Naive B cell (primary cell): Measurements from ENCODE around the gene CCDC88A. TPM values are rescaled to one million over a fixed set of nuclear protein-coding genes. Genes with fewer than 3 reads are reported as not detected.
"Not testable (repeated sequence)": the region's sequence is repeated elsewhere in the genome, so short reads cannot be mapped to it uniquely, and the experiment has no call there.

ENCODE experiments used
- ATAC-seq, 2 donors: fragments of 150-1000 bp; cut with Tn5 transposase; 2 replicates each; pipeline ENCODE4 v1.10.0; 2021; ENCODE audit warnings: low read depth in 2 of 2, mild to moderate bottlenecking in 2 of 2, moderate library complexity in 2 of 2
- DNase-seq: peaks from one replicate; pipeline ENCODE4 v3.0.0; 2022
- H3K27ac Mint-ChIP-seq, 6 donors: one replicate each; pipeline ENCODE4 v1.8.0; 2020 to 2022; ENCODE audit warnings: mild to moderate bottlenecking in 6 of 6, mixed read lengths in 6 of 6, moderate library complexity in 5 of 6, inconsistent platforms in 2 of 6
- H3K27me3 Mint-ChIP-seq, 3 donors: one replicate each; pipeline ENCODE4 v1.8.0; 2021 to 2022; ENCODE audit warnings: mixed read lengths in 3 of 3, mild to moderate bottlenecking in 1 of 3
- H3K36me3 Mint-ChIP-seq, 2 donors: one replicate each; pipeline ENCODE4 v1.8.0; 2020 to 2022; ENCODE audit warnings: mixed read lengths in 2 of 2, inconsistent platforms in 1 of 2, mild to moderate bottlenecking in 1 of 2
- H3K4me1 Mint-ChIP-seq, 3 donors: one replicate each; pipeline ENCODE4 v1.8.0; 2020 to 2022; ENCODE audit warnings: mixed read lengths in 3 of 3, inconsistent platforms in 1 of 3, mild to moderate bottlenecking in 1 of 3, moderate library complexity in 1 of 3
- H3K4me3 Mint-ChIP-seq, 8 donors: one replicate each; pipeline ENCODE4 v1.8.0; 2020 to 2022; ENCODE audit warnings: mild to moderate bottlenecking in 8 of 8, mixed read lengths in 8 of 8, moderate library complexity in 8 of 8, inconsistent platforms in 2 of 8
- H3K9me3 Mint-ChIP-seq, 7 donors: one replicate each; pipeline ENCODE4 v1.8.0; 2020 to 2022; ENCODE audit warnings: mixed read lengths in 7 of 7, mild to moderate bottlenecking in 5 of 7, inconsistent platforms in 2 of 7, moderate library complexity in 1 of 7
- polyA plus RNA-seq, 6 donors: library from polyadenylated mRNA; unstranded; fragments of 300-500 nt; fragmentation: Illumina TruSeq; gene quantifications; one replicate each; pipeline ENCODE4 v1.2.3, GENCODE V29; 2021; ENCODE audit warnings: low read depth in 6 of 6

Gene CCDC88A, protein sequence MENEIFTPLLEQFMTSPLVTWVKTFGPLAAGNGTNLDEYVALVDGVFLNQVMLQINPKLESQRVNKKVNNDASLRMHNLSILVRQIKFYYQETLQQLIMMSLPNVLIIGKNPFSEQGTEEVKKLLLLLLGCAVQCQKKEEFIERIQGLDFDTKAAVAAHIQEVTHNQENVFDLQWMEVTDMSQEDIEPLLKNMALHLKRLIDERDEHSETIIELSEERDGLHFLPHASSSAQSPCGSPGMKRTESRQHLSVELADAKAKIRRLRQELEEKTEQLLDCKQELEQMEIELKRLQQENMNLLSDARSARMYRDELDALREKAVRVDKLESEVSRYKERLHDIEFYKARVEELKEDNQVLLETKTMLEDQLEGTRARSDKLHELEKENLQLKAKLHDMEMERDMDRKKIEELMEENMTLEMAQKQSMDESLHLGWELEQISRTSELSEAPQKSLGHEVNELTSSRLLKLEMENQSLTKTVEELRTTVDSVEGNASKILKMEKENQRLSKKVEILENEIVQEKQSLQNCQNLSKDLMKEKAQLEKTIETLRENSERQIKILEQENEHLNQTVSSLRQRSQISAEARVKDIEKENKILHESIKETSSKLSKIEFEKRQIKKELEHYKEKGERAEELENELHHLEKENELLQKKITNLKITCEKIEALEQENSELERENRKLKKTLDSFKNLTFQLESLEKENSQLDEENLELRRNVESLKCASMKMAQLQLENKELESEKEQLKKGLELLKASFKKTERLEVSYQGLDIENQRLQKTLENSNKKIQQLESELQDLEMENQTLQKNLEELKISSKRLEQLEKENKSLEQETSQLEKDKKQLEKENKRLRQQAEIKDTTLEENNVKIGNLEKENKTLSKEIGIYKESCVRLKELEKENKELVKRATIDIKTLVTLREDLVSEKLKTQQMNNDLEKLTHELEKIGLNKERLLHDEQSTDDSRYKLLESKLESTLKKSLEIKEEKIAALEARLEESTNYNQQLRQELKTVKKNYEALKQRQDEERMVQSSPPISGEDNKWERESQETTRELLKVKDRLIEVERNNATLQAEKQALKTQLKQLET (N-terminal part only)
- polyA plus RNA-seq: 1 to 10 TPM; 1.3 to 5.0 (median 2.8) TPM

- ATAC-seq: peak; percentile 84 to 85
- peak within 1 kb of the TSS; percentile 90 to 97 (median 95) for H3K4me3 Mint-ChIP-seq
Measured at GRCh38 chr2:55419679-55420438, at the start of gene CCDC88A. Gene CCDC88A, minus strand, starts transcription at chr2:55419856. Its CDS starts 777 bp downstream, at chr2:55419079.

DNA sequence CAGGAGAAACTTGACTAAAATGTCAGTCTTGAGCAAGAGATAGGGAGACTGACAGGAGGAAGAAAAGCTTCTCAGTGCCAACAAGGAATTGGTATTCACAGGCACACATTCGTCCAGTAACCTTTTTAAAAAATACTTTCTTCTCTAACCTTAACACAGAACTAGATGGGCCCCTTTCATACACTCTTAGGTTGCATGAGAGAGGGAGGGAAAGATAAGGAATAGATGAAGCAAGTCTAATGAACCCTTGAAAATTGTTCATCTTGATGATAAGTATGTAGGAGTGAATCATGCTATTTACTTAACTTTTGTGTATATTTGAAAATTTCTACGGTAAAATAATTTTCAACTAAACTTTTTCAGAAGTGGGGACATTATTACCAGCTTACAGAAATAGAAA is 42.0 kb upstream of the CCDC88A start:
- Mint-ChIP-seq H3K36me3 (no peaks in the 10 kb centered on the region), H3K9me3 (peaks cover 0 to 6% (median 2%) of the 10 kb centered on the region in 7 donors), H3K4me3 (no peak overlapping the region), H3K4me1 (no peaks in the 10 kb centered on the region), H3K27me3 (peaks cover 22 to 33% (median 32%) of the 10 kb centered on the region in 3 donors), H3K27ac (no peak overlapping the region)
- ATAC-seq: no peak
- no peak for DNase-seq

More at GRCh38 chr2:55419679-55420438, at the start of gene CCDC88A:
- DNase-seq: peak; percentile 81
- Mint-ChIP-seq H3K9me3 (no peaks in the 10 kb centered on the region), H3K36me3 (no peaks in the 10 kb centered on the region), H3K27me3 (no peaks in the 10 kb centered on the region), H3K27ac (peak within 1 kb of the TSS; percentile 87 to 98 (median 92)), H3K4me1 (peaks cover 20 to 34% (median 31%) of the 10 kb centered on the region in 3 donors)

DNA sequence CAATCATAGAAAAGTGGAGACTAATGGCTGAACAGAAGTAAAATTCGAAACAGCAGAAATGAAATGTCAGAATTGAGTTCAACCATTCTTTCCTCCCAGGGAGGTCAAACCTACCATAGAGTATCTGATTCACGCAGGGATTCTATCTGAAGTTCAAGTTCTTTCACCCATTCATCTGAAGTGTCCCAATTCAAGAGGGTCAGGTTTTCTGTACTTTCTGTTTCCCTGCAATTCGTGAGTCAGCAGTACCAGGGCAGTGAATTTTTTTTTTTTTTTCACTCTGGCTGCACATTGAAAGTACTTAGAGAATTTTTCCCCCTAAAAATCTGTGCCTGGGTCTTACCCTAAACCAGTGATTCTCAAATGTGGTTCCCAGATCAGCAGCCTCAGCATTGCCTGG is 40.9 kb upstream of the CCDC88A start:
- Mint-ChIP-seq H3K9me3 (peaks cover 0 to 3% (median 0%) of the 10 kb centered on the region in 7 donors), H3K4me1 (no peaks in the 10 kb centered on the region), H3K36me3 (no peaks in the 10 kb centered on the region), H3K27ac (no peak overlapping the region), H3K27me3 (peaks cover 22 to 33% (median 22%) of the 10 kb centered on the region in 3 donors), H3K4me3 (no peak overlapping the region)
- DNase-seq: no peak
- no peak for ATAC-seq

- no peak for DNase-seq
- Mint-ChIP-seq H3K27ac (no peak overlapping the region), H3K36me3 (no peaks in the 10 kb centered on the region), H3K27me3 (peaks cover 18 to 30% (median 22%) of the 10 kb centered on the region in 3 donors), H3K9me3 (peaks cover 0 to 3% (median 0%) of the 10 kb centered on the region in 7 donors), H3K4me1 (no peaks in the 10 kb centered on the region), H3K4me3 (peak overlapping the region in 1 of 8 donors; percentile 11)
- no peak for ATAC-seq
Measured at GRCh38 chr2:55459714-55460274, 40.1 kb upstream of the CCDC88A start.

DNA sequence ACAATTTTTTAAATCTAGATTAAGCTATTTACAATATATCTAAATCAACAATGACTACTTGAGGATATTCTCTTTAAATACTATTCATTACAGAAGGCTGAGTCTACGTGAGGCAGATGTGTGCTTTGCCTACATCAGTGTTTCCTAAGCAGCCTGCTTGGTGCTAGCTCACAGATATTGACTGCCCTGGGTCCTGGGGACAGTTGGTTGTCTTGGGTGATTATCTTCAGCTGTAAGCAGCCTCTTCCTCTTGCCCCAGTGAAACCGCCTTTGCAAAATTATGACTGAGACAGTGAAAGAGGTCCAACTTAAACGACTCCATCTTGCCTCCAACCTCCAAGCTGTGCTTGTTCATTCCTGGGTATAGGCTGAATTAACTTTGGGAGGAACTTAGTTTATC is 39.6 kb upstream of the CCDC88A start:
- H3K4me3 Mint-ChIP-seq: peak overlapping the region in 1 of 8 donors; percentile 11
- no peaks in the 10 kb centered on the region for H3K36me3 Mint-ChIP-seq
- no peaks in the 10 kb centered on the region for H3K4me1 Mint-ChIP-seq
- H3K27ac Mint-ChIP-seq: no peak overlapping the region
- peaks cover 0 to 3% (median 0%) of the 10 kb centered on the region in 7 donors for H3K9me3 Mint-ChIP-seq
- H3K27me3 Mint-ChIP-seq: peaks cover 13 to 28% (median 21%) of the 10 kb centered on the region in 3 donors
- ATAC-seq (no peak), DNase-seq (no peak)

- Mint-ChIP-seq H3K27ac (no peak overlapping the region), H3K4me1 (no peaks in the 10 kb centered on the region), H3K36me3 (no peaks in the 10 kb centered on the region), H3K9me3 (no peaks in the 10 kb centered on the region), H3K4me3 (no peak overlapping the region), H3K27me3 (no peaks in the 10 kb centered on the region)
- DNase-seq: no peak
- ATAC-seq: no peak
Measured at GRCh38 chr2:55454121-55454520, 34.5 kb upstream of the CCDC88A start.

DNA sequence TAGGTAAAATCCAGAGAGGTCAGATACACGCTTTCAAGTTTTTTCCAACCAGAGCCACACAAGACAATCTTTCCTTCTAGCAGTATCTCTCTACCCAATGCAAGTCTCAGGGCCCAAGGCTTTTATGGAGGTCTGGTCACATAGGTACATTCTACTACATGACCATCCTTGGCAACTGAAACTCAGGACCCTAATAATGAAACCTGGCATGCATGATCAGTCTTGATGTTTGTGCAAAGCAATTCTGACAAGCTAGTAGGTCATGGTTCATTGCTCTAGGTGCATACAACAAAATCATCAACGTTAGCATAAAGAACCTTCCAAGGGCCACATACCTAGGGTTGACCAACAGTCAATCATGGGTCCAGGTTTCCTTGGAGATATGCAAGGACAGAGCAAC is 33.2 kb upstream of the CCDC88A start:
- Mint-ChIP-seq H3K36me3 (no peaks in the 10 kb centered on the region), H3K4me1 (no peaks in the 10 kb centered on the region), H3K27ac (no peak overlapping the region), H3K4me3 (no peak overlapping the region), H3K27me3 (no peaks in the 10 kb centered on the region), H3K9me3 (no peaks in the 10 kb centered on the region)
- ATAC-seq (no peak), DNase-seq (no peak)

GRCh38 chr2:55451699-55452098 is 32.0 kb upstream of the CCDC88A start:
- H3K36me3 Mint-ChIP-seq: no peaks in the 10 kb centered on the region
- H3K4me3 Mint-ChIP-seq: no peak overlapping the region
- no peaks in the 10 kb centered on the region for H3K4me1 Mint-ChIP-seq
- DNase-seq (no peak), ATAC-seq (no peak)
- H3K9me3 Mint-ChIP-seq: no peaks in the 10 kb centered on the region
- H3K27ac Mint-ChIP-seq: no peak overlapping the region
- no peaks in the 10 kb centered on the region for H3K27me3 Mint-ChIP-seq

DNA sequence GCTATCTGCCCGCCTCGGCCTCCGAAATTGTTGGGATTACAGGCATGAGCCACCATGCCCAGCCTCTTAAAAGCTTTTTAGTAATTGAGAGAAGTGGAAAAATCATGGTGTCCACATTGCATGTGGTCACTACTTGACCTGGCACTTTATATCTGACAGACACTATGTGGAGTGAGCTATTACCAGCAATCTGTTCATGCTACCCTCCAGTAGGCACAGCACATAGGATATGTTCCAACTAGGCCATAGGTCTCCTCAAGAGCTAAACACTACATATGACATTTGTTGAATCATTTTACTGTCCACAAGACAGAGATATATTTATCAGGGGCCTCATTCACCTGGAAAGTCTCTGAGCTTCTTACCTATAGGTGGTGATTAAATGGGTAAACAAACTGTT is 30.4 kb upstream of the CCDC88A start:
- H3K9me3 Mint-ChIP-seq, H3K27me3 Mint-ChIP-seq, DNase-seq, H3K4me1 Mint-ChIP-seq, H3K4me3 Mint-ChIP-seq, H3K36me3 Mint-ChIP-seq, H3K27ac Mint-ChIP-seq, ATAC-seq: not testable (repeated sequence)

DNA sequence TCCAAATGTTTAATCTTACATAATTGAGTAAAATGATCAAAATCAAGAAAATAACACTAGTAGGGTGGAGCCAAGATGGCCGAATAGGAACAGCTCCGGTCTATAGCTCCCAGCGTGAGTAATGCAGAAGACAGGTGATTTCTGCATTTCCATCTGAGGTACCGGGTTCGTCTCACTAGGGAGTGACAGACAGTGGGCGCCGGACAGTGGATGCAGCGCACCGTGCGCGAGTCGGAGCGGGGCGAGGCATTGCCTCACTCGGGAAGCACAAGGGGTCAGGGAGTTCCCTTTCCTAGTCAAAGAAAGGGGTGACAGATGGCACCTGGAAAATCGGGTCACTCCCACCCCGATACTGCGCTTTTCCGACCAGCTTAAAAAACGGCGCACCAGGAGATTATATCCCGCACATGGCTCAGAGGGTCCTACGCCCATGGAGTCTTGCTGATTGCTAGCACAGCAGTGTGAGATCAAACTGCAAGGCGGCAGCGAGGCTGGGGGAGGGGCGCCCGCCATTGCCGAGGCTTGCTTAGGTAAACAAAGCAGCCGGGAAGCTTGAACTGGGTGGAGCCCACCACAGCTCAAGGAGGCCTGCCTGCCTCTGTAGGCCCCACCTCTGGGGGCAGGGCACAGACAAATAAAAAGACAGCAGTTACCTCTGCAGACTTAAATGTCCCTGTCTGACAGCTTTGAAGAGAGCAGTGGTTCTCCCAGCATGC is 22.5 kb upstream of the CCDC88A start:
- Mint-ChIP-seq H3K4me3 (peak overlapping the region in 1 of 8 donors; percentile 20), H3K27ac (peak overlapping the region in 1 of 6 donors; percentile 53), H3K27me3 (peaks cover 0 to 15% (median 15%) of the 10 kb centered on the region in 3 donors)
- ATAC-seq, H3K9me3 Mint-ChIP-seq, H3K36me3 Mint-ChIP-seq, H3K4me1 Mint-ChIP-seq, DNase-seq: not testable (repeated sequence)

- H3K9me3 Mint-ChIP-seq: peaks cover 0 to 2% (median 0%) of the 10 kb centered on the region in 7 donors
- peaks cover 0 to 15% (median 15%) of the 10 kb centered on the region in 3 donors for H3K27me3 Mint-ChIP-seq
- no peaks in the 10 kb centered on the region for H3K36me3 Mint-ChIP-seq
- no peaks in the 10 kb centered on the region for H3K4me1 Mint-ChIP-seq
- ATAC-seq (no peak), DNase-seq (no peak)
- H3K27ac Mint-ChIP-seq: no peak overlapping the region
- H3K4me3 Mint-ChIP-seq: no peak overlapping the region
Measured at GRCh38 chr2:55441280-55441892, 21.7 kb upstream of the CCDC88A start.

GRCh38 chr2:55439101-55439397 is 19.4 kb upstream of the CCDC88A start:
- peaks cover 0 to 2% (median 0%) of the 10 kb centered on the region in 7 donors for H3K9me3 Mint-ChIP-seq
- H3K4me1 Mint-ChIP-seq: no peaks in the 10 kb centered on the region
- DNase-seq: no peak
- ATAC-seq: no peak
- no peaks in the 10 kb centered on the region for H3K36me3 Mint-ChIP-seq
- H3K27me3 Mint-ChIP-seq: peaks cover 0 to 7% (median 7%) of the 10 kb centered on the region in 3 donors
- no peak overlapping the region for H3K4me3 Mint-ChIP-seq
- peak overlapping the region in 1 of 6 donors; percentile 86 for H3K27ac Mint-ChIP-seq
